Hepatocyte (in vitro differentiated cells): ENCODE data around the gene SMARCA2.

Experiments
- EZH2 ChIP-seq: fragments of 200-600 bp; sonication (generic); IDR thresholded peaks from 2 replicates; pipeline ENCODE4 v1.6.1; 2016; ENCODE audit warnings: antibody characterized with exemption, mild to moderate bottlenecking, borderline replicate concordance
- EZH2phosphoT487 ChIP-seq: fragments of 200-600 bp; sonication (generic); IDR thresholded peaks from one replicate; pipeline ENCODE4 v1.6.1; 2018; ENCODE audit warnings: antibody characterized with exemption, mild to moderate bottlenecking, low read depth, moderate library complexity; ENCODE audit not compliant: unreplicated experiment, severe bottlenecking
- TF ChIP-seq, protein P1 (sequence below): fragments of 200-600 bp; sonication (generic); IDR thresholded peaks from 2 replicates; pipeline ENCODE4 v1.5.1; 2016; ENCODE audit warnings: antibody characterized with exemption, mild to moderate bottlenecking; ENCODE audit not compliant: poor library complexity

DNA sequence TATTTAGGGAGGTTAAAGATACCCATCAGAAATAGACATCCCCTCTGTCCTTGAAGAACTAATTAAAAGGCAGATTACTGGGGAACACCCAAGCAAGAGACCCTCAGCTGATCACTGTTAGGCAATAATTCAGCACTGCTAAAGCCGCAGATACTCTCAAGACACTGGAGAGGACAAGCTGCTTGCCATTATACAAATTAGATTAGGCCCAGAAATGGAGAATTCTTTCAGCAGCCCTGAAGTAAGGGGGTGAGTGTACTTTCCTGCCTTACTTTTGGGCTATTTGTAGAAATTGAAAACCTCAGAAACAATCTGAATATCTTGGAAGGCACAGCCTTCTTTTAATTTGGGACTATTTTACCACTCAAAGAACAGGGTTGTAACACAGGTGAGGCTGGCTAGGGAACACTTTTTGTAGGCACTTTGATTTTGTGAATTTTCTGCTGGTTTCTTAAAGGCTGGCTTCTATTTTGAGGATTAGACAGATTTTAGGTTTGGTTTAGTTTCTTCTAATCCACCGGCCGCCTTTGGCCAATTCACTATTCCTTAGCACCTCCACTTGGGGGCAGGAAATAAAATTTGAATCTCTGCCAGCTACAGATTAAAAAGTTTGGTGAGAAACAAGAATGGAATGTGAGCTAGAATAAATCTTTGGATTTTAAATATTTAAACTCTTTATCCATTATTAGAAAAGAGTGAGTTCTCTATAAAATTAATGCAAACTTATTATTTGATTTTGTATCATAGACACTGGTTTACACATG is 106.0 kb downstream of the SMARCA2 start:
- TF ChIP-seq, protein P1, sequence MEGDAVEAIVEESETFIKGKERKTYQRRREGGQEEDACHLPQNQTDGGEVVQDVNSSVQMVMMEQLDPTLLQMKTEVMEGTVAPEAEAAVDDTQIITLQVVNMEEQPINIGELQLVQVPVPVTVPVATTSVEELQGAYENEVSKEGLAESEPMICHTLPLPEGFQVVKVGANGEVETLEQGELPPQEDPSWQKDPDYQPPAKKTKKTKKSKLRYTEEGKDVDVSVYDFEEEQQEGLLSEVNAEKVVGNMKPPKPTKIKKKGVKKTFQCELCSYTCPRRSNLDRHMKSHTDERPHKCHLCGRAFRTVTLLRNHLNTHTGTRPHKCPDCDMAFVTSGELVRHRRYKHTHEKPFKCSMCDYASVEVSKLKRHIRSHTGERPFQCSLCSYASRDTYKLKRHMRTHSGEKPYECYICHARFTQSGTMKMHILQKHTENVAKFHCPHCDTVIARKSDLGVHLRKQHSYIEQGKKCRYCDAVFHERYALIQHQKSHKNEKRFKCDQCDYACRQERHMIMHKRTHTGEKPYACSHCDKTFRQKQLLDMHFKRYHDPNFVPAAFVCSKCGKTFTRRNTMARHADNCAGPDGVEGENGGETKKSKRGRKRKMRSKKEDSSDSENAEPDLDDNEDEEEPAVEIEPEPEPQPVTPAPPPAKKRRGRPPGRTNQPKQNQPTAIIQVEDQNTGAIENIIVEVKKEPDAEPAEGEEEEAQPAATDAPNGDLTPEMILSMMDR: no peak
- no peak for TF ChIP-seq EZH2
- no peak for TF ChIP-seq EZH2phosphoT487
